ENCODE data around the gene MIA. TPM values are rescaled to one million over a fixed set of nuclear protein-coding genes. Genes with fewer than 3 reads are reported as not detected.
"Not testable (repeated sequence)": the region's sequence is repeated elsewhere in the genome, so short reads cannot be mapped to it uniquely, and the experiment has no call there.

MIA gene
- total RNA-seq, 1 experiment from 2014 or later = not detected

- TF ChIP-seq, protein P1, sequence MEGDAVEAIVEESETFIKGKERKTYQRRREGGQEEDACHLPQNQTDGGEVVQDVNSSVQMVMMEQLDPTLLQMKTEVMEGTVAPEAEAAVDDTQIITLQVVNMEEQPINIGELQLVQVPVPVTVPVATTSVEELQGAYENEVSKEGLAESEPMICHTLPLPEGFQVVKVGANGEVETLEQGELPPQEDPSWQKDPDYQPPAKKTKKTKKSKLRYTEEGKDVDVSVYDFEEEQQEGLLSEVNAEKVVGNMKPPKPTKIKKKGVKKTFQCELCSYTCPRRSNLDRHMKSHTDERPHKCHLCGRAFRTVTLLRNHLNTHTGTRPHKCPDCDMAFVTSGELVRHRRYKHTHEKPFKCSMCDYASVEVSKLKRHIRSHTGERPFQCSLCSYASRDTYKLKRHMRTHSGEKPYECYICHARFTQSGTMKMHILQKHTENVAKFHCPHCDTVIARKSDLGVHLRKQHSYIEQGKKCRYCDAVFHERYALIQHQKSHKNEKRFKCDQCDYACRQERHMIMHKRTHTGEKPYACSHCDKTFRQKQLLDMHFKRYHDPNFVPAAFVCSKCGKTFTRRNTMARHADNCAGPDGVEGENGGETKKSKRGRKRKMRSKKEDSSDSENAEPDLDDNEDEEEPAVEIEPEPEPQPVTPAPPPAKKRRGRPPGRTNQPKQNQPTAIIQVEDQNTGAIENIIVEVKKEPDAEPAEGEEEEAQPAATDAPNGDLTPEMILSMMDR (conservative IDR thresholded peaks at IDR 0.05) = peak; percentile 52
- peak overlapping the region; percentile 52 for H3K4me2 ChIP-seq (ENCODE audit: insufficient read depth, insufficient read length, low read length)
- not testable (repeated sequence) for H2BK20ac ChIP-seq (ENCODE audit: low read depth, low read length, poor library complexity, severe bottlenecking); H3K56ac ChIP-seq (ENCODE audit: insufficient read length, low read depth, low read length); H3K9ac ChIP-seq (ENCODE audit: extremely low read depth, insufficient read length, low read length); H3K23me2 ChIP-seq (ENCODE audit: insufficient read length, low read depth, low read length, poor library complexity, severe bottlenecking); H2BK12ac ChIP-seq (ENCODE audit: insufficient read length, low read depth, low read length); H3K18ac ChIP-seq (ENCODE audit: insufficient read length, low read depth, low read length); H3K27ac ChIP-seq (ENCODE audit: insufficient read length, low read depth, low read length); H3K23ac ChIP-seq (ENCODE audit: insufficient read length, low read depth, low read length); H3K27me3 ChIP-seq (ENCODE audit: insufficient read depth, low read length); H3K4me1 ChIP-seq (ENCODE audit: insufficient read depth, low read length); H3T11ph ChIP-seq (ENCODE audit: low read length); H4K8ac ChIP-seq (replicated peaks; ENCODE audit: insufficient read length, low read depth, low read length); H2BK5ac ChIP-seq (ENCODE audit: insufficient read length, low read length); H4K20me1 ChIP-seq (ENCODE audit: control insufficient read depth, insufficient read depth, insufficient read length); H3K9me3 Mint-ChIP-seq; H3K4ac ChIP-seq (ENCODE audit: low read depth, low read length); H3K14ac ChIP-seq (ENCODE audit: insufficient read depth, low read length); H2BK120ac ChIP-seq (ENCODE audit: low read depth, low read length, poor library complexity, severe bottlenecking); H3K79me1 ChIP-seq (ENCODE audit: insufficient read depth, low read depth, low read length, poor library complexity, severe bottlenecking); H3K9me3 ChIP-seq (ENCODE audit: control insufficient read depth, low read depth, low read length); H3K79me2 ChIP-seq (ENCODE audit: insufficient read depth, low read length); H4K5ac ChIP-seq (ENCODE audit: insufficient read length, low read depth, low read length); H4K91ac ChIP-seq (ENCODE audit: insufficient read length, low read depth, low read length); H3K36me3 Mint-ChIP-seq (ENCODE audit: insufficient read depth in 1 of 3, low read depth in 3 of 3); H2AFZ ChIP-seq (ENCODE audit: low read length); H2AK5ac ChIP-seq (ENCODE audit: insufficient read length, low read length); H2BK15ac ChIP-seq (ENCODE audit: low read depth, low read length)
- peak; percentile 74 for DNase-seq
- Mint-ChIP-seq H3K4me3 (peak overlapping the region; percentile 49 to 61), H3K27me3 (ENCODE audit: low read depth) (peaks cover 43% of the 10 kb centered on the region), H3K27ac (peak overlapping the region in 2 of 3 experiments; percentile 14 to 36; a peak in 1 of 7 replicates), H3K4me1 (peaks cover 24 to 30% of the 10 kb centered on the region in 2 experiments)
- no CpG with 5 or more reads among the region's 36 CpGs for WGBS (ENCODE audit: extremely low coverage, insufficient read length, low lambda C conversion rate)
Measured at GRCh38 chr19:40818480-40819399, 43.4 kb downstream of the MIA start.
